Smooth muscle cell (in vitro differentiated cells): ENCODE measurements around the gene KLKB1. TPM values are rescaled to one million over a fixed set of nuclear protein-coding genes. Genes with fewer than 3 reads are reported as not detected.
"Not testable (repeated sequence)": the region's sequence is repeated elsewhere in the genome, so short reads cannot be mapped to it uniquely, and the experiment has no call there.

Experiments
- DNase-seq: peaks from one replicate; lab custom pipeline; 2025; ENCODE audit not compliant: unreplicated experiment; lab: John Stamatoyannopoulos, UW
- H2AFZ ChIP-seq: fragments of 200-600 bp; sonication (generic); 2 replicates; pipeline ENCODE4 v1.6.0; 2016; ENCODE audit warnings: antibody characterized with exemption, low read depth, mild to moderate bottlenecking
- H3F3A ChIP-seq: fragments of 200-600 bp; sonication (generic); 2 replicates; pipeline ENCODE4 v1.6.0; 2017; ENCODE audit warnings: antibody characterized with exemption, low read depth
- H3K27ac ChIP-seq: fragments of 200-600 bp; sonication (generic); 2 replicates; pipeline ENCODE4 v1.5.1; 2016; ENCODE audit warnings: low read depth, mild to moderate bottlenecking
- H3K27me3 ChIP-seq: fragments of 200-600 bp; sonication (generic); 2 replicates; pipeline ENCODE4 v1.6.1; 2016; ENCODE audit warnings: low read depth, mild to moderate bottlenecking
- H3K36me3 ChIP-seq: fragments of 200-600 bp; sonication (generic); 2 replicates; pipeline ENCODE4 v1.5.1; 2016; ENCODE audit warnings: low read depth
- H3K4me1 ChIP-seq: fragments of 200-600 bp; sonication (generic); 2 replicates; pipeline ENCODE4 v1.5.1; 2016; ENCODE audit warnings: low read depth
- H3K4me2 ChIP-seq: fragments of 200-600 bp; sonication (generic); 2 replicates; pipeline ENCODE4 v1.6.0; 2016; ENCODE audit warnings: mild to moderate bottlenecking
- H3K4me3 ChIP-seq: fragments of 200-600 bp; sonication (generic); 2 replicates; pipeline ENCODE4 v1.5.1; 2016; ENCODE audit warnings: mild to moderate bottlenecking
- H3K79me2 ChIP-seq: fragments of 200-600 bp; sonication (generic); 2 replicates; pipeline ENCODE4 v1.6.0; 2016; ENCODE audit warnings: low read depth, mild to moderate bottlenecking
- H3K9ac ChIP-seq: fragments of 200-600 bp; sonication (generic); 2 replicates; pipeline ENCODE4 v1.6.0; 2016; ENCODE audit warnings: low read depth
- H3K9me3 ChIP-seq: fragments of 200-600 bp; sonication (generic); replicated peaks from 2 replicates; pipeline ENCODE4 v1.5.1; 2016; ENCODE audit warnings: low read depth
- H4K20me1 ChIP-seq: fragments of 200-600 bp; sonication (generic); 2 replicates; pipeline ENCODE4 v1.6.0; 2016; ENCODE audit warnings: low read depth
- CTCF ChIP-seq: fragments of 200-600 bp; sonication (generic); IDR thresholded peaks from 2 replicates; pipeline ENCODE4 v1.5.1; 2017; ENCODE audit warnings: borderline replicate concordance, mild to moderate bottlenecking, antibody characterized with exemption; ENCODE audit not compliant: insufficient read depth, poor library complexity, severe bottlenecking
- WGBS: methylation state at CpG from one replicate; pipeline ENCODE4 v1.1.7; 2016; ENCODE audit warnings: low lambda C conversion rate; 5-methylcytosine and 5-hydroxymethylcytosine counted together
- polyA plus RNA-seq: library from polyadenylated mRNA; unstranded; fragments of >200 nt; fragmentation: Nextera tagmentation; extraction: Ambion mirVana; gene quantifications from 2 replicates; pipeline ENCODE4 v1.2.1, GENCODE V29; 2016
- total RNA-seq: library from RNA; depleted of rRNA; stranded (reverse); fragments of >200 nt; gene quantifications from 2 replicates; pipeline ENCODE4 v1.2.3, GENCODE V29; 2014

Gene KLKB1
- total and polyA plus RNA-seq, 2 experiments from 2014 or later: not detected

- Histone ChIP-seq H3K4me1 (peaks cover 8% of the 10 kb centered on the region), H3K36me3 (no peaks in the 10 kb centered on the region), H3K9ac (no peak overlapping the region), H3K27ac (no peak overlapping the region), H3K4me3 (no peak overlapping the region), H3K9me3 (no peaks in the 10 kb centered on the region), H3K27me3 (peaks cover 5% of the 10 kb centered on the region), H4K20me1 (no peaks in the 10 kb centered on the region), H2AFZ (no peak overlapping the region), H3F3A (no peaks in the 10 kb centered on the region), H3K79me2 (no peaks in the 10 kb centered on the region), H3K4me2 (no peak overlapping the region)
- TF ChIP-seq CTCF: no peak
- 94% methylated on average over 9 of the region's 9 CpGs for WGBS
- DNase-seq: no peak
Observed at GRCh38 chr4:186271081-186271678, 43.9 kb downstream of the KLKB1 start.

DNA sequence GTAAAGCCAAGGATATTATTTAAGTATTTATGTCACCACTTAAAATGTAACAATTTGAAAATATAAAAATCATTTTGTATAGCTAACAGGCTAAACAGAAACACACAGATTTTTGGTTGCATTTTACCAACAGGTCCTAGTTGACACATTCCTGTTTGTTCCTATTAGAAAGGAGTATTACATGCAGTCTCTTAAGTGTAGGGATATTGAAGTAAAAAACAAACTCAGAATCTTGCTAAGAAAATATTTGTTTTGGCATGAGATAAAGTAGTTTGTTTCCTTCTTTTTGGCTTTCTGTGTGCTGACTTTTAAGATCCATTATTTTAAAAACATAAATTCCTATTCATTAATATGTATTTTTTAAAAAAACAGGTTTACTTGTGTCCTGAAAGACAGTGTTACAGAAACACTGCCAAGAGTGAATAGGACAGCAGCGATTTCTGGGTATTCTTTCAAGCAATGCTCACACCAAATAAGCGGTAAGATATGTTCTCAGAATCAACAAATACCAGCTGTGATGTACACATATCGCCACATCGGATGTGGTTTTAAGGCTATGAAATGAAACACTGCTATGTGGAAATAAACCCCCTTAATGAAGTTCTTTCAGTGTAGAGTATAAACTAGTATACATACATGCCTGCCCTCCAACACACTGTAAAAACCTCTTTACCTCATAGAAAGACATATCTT is 45.5 kb downstream of the KLKB1 start:
- no peak for DNase-seq
- no peak for TF ChIP-seq CTCF
- no peaks in the 10 kb centered on the region for H3K4me1 ChIP-seq
- H3K27ac ChIP-seq: no peak overlapping the region
- no peaks in the 10 kb centered on the region for H3K79me2 ChIP-seq
- H3F3A ChIP-seq: no peaks in the 10 kb centered on the region
- H3K36me3 ChIP-seq: no peaks in the 10 kb centered on the region
- H3K9ac ChIP-seq: no peak overlapping the region
- no peak overlapping the region for H3K4me2 ChIP-seq
- H3K27me3 ChIP-seq: peaks cover 5% of the 10 kb centered on the region
- no peaks in the 10 kb centered on the region for H3K9me3 ChIP-seq
- H2AFZ ChIP-seq: no peak overlapping the region
- no peaks in the 10 kb centered on the region for H4K20me1 ChIP-seq
- WGBS: 92% methylated on average over 4 of the region's 4 CpGs
- H3K4me3 ChIP-seq: no peak overlapping the region

DNA sequence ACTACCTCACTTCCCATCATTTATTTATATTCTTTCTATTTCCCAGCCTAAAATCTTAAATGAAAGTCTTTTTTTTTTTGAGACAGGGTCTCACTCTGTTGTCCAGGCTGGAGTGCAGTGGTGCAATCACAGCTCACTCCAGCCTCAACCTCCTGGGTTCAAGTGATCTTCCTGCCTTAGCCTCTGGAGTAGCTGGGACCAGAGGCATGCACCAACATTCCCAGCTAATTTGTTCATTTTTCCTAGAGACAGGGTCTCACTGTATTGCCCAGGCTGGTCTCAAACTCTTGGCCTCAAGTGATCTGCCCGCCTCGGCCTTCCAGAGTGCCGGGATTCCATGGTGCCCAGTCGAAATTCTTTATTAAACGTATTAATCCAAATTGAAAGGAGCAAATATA is 46.1 kb downstream of the KLKB1 start:
- H4K20me1 ChIP-seq, H3K4me3 ChIP-seq, H3K27ac ChIP-seq, H3K79me2 ChIP-seq, H3F3A ChIP-seq, H3K27me3 ChIP-seq, DNase-seq, H3K4me1 ChIP-seq, H2AFZ ChIP-seq, H3K9me3 ChIP-seq, H3K9ac ChIP-seq, H3K36me3 ChIP-seq, H3K4me2 ChIP-seq: not testable (repeated sequence)
- 95% methylated on average over 5 of the region's 5 CpGs for WGBS

- Histone ChIP-seq H3K4me1 (no peaks in the 10 kb centered on the region), H2AFZ (no peak overlapping the region), H3K36me3 (no peaks in the 10 kb centered on the region), H3K9ac (no peak overlapping the region), H3K4me2 (no peak overlapping the region), H3K79me2 (no peaks in the 10 kb centered on the region), H3F3A (no peaks in the 10 kb centered on the region), H3K4me3 (no peak overlapping the region), H4K20me1 (no peaks in the 10 kb centered on the region), H3K27ac (no peak overlapping the region), H3K9me3 (no peaks in the 10 kb centered on the region), H3K27me3 (peaks cover 6% of the 10 kb centered on the region)
- no peak for TF ChIP-seq CTCF
- DNase-seq: no peak
- 86% methylated on average over 5 of the region's 5 CpGs for WGBS
Observed at GRCh38 chr4:186283311-186283710, 56.0 kb downstream of the KLKB1 start.
